ENCODE measurements around the gene CCDC116. TPM values are rescaled to one million over a fixed set of nuclear protein-coding genes. Genes with fewer than 3 reads are reported as not detected.
"Not testable (repeated sequence)": the region's sequence is repeated elsewhere in the genome, so short reads cannot be mapped to it uniquely, and the experiment has no call there.

Gene CCDC116
- total RNA-seq, 1 donor from 2014 or later: 0.69 TPM

GRCh38 chr22:21672107-21672629 is 39.6 kb downstream of the CCDC116 start:
- Histone ChIP-seq H3K27me3 (no peaks in the 10 kb centered on the region), H3K27ac (no peak overlapping the region), H3K36me3 (peaks cover 57% of the 10 kb centered on the region), H3K4me3 (no peak overlapping the region), H3K9me3 (no peaks in the 10 kb centered on the region), H3K4me1 (peaks cover 2% of the 10 kb centered on the region)
- intact Hi-C loops (cut with DNase I): no loop called here
- ATAC-seq (no peak), DNase-seq (no peak)
- TF ChIP-seq, protein P1, sequence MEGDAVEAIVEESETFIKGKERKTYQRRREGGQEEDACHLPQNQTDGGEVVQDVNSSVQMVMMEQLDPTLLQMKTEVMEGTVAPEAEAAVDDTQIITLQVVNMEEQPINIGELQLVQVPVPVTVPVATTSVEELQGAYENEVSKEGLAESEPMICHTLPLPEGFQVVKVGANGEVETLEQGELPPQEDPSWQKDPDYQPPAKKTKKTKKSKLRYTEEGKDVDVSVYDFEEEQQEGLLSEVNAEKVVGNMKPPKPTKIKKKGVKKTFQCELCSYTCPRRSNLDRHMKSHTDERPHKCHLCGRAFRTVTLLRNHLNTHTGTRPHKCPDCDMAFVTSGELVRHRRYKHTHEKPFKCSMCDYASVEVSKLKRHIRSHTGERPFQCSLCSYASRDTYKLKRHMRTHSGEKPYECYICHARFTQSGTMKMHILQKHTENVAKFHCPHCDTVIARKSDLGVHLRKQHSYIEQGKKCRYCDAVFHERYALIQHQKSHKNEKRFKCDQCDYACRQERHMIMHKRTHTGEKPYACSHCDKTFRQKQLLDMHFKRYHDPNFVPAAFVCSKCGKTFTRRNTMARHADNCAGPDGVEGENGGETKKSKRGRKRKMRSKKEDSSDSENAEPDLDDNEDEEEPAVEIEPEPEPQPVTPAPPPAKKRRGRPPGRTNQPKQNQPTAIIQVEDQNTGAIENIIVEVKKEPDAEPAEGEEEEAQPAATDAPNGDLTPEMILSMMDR (IDR thresholded peaks at IDR 0.05): no peak

DNA sequence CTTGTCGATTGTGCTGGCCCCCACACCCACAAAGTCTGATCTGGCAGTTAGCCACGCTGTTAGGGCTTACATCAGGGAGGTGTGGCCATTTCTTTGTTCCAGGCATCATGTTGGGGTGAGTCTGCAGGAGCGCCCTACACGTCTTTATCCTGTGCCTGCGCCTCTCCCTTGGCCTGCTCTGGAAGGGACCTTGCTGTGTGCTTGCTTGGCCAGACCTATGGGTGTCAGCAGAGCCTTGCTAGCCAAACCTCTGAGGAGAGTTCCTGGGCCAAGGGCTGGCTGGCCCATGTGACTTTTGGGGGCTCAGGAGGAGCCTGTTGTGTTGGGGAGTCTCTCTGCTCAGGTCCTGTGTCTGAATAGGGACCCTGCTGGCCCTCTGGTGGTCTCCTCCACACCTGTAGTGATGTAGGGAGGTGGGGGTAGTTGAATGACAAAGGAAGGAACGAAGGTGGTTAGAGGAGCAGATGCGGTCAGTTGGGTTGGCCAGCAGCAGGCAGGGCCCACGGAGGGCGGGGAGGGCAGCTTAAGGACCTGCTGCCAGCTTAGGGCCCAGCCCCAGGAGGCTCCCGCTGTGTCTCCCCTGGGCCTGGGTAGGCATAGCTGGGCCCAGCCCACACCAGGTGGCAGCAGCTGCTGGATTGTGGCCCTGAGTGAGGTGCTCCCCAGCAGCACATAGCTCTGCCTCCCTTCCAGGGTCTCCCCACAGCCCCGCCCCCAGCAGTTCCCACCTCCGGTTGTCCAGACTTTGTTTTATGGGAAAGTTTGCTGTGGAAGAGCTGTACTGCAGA is 41.2 kb downstream of the CCDC116 start:
- Histone ChIP-seq H3K4me1 (no peaks in the 10 kb centered on the region), H3K27me3 (no peaks in the 10 kb centered on the region), H3K4me3 (no peak overlapping the region), H3K9me3 (no peaks in the 10 kb centered on the region), H3K36me3 (peaks cover 57% of the 10 kb centered on the region), H3K27ac (no peak overlapping the region)
- ATAC-seq: no peak
- TF ChIP-seq, protein P1 (IDR thresholded peaks at IDR 0.05): no peak
- intact Hi-C loops (cut with DNase I): no loop called here
- DNase-seq: no peak

- H3K27ac ChIP-seq: no peak overlapping the region
- H3K4me1 ChIP-seq: no peaks in the 10 kb centered on the region
- ATAC-seq (no peak), DNase-seq (no peak)
- H3K27me3 ChIP-seq: no peaks in the 10 kb centered on the region
- H3K36me3 ChIP-seq: peaks cover 57% of the 10 kb centered on the region
- no peaks in the 10 kb centered on the region for H3K9me3 ChIP-seq
- intact Hi-C loops (cut with DNase I): no loop called here
- H3K4me3 ChIP-seq: no peak overlapping the region
- TF ChIP-seq, protein P1 (IDR thresholded peaks at IDR 0.05): no peak
Observed at GRCh38 chr22:21674638-21675245, 42.2 kb downstream of the CCDC116 start.

GRCh38 chr22:21677606-21678443 is 45.3 kb downstream of the CCDC116 start:
- no peaks in the 10 kb centered on the region for H3K4me1 ChIP-seq
- H3K9me3 ChIP-seq: no peaks in the 10 kb centered on the region
- no peak overlapping the region for H3K4me3 ChIP-seq
- H3K27me3 ChIP-seq: no peaks in the 10 kb centered on the region
- ATAC-seq (peak; percentile 24), DNase-seq (no peak)
- intact Hi-C loops (cut with DNase I): no loop called here
- no peak overlapping the region for H3K27ac ChIP-seq
- TF ChIP-seq, protein P1 (IDR thresholded peaks at IDR 0.05): no peak
- peaks cover 47% of the 10 kb centered on the region for H3K36me3 ChIP-seq

- H3K4me1 ChIP-seq; H3K27me3 ChIP-seq; DNase-seq; ATAC-seq; intact Hi-C loops (cut with DNase I); H3K27ac ChIP-seq; H3K4me3 ChIP-seq; H3K9me3 ChIP-seq: not testable (repeated sequence)
- H3K36me3 ChIP-seq: peaks cover 47% of the 10 kb centered on the region
Observed at GRCh38 chr22:21678842-21679241, 46.3 kb downstream of the CCDC116 start.

All from upper lobe of right lung (tissue), 1 donor.